ENCODE measurements around the gene C5AR1.
"Not testable (repeated sequence)": the region's sequence is repeated elsewhere in the genome, so short reads cannot be mapped to it uniquely, and the experiment has no call there.

Gene C5AR1

GRCh38 chr19:47296036-47296435, 13.6 kb upstream of the C5AR1 start:
- peak; percentile 86 for DNase-seq

GRCh38 chr19:47300867-47301266, 8.8 kb upstream of the C5AR1 start:
- not testable (repeated sequence) for DNase-seq

GRCh38 chr19:47302249-47302648, 7.4 kb upstream of the C5AR1 start:
- no peak for DNase-seq

- no peak for DNase-seq
These were observed 5.7 kb upstream of the C5AR1 start for GRCh38 chr19:47303966-47304365.

- DNase-seq: peak; percentile 88
These were observed 4.3 kb upstream of the C5AR1 start for GRCh38 chr19:47305309-47305751.

GRCh38 chr19:47306303-47306702, 3.4 kb upstream of the C5AR1 start:
- DNase-seq: no peak

GRCh38 chr19:47309038-47309437, 623 bp upstream of the C5AR1 start:
- no peak for DNase-seq

- no peak for DNase-seq
These were observed 662 bp downstream of the C5AR1 start for GRCh38 chr19:47310323-47310722.

GRCh38 chr19:47310819-47311218, 1.2 kb downstream of the C5AR1 start:
- no peak for DNase-seq

GRCh38 chr19:47312366-47313006, 2.8 kb downstream of the C5AR1 start:
- DNase-seq: no peak

- DNase-seq: no peak
These were observed 4.2 kb downstream of the C5AR1 start for GRCh38 chr19:47313754-47314295.

GRCh38 chr19:47315125-47315821, 5.6 kb downstream of the C5AR1 start:
- no peak for DNase-seq

GRCh38 chr19:47316513-47316912, 6.9 kb downstream of the C5AR1 start:
- no peak for DNase-seq

GRCh38 chr19:47319923-47320871, 10.5 kb downstream of the C5AR1 start:
- DNase-seq: no peak

GRCh38 chr19:47321630-47322029, 12.0 kb downstream of the C5AR1 start:
- no peak for DNase-seq

- DNase-seq: no peak
These were observed 12.4 kb downstream of the C5AR1 start for GRCh38 chr19:47322058-47322457.

GRCh38 chr19:47323409-47323808, 13.7 kb downstream of the C5AR1 start:
- no peak for DNase-seq

- no peak for DNase-seq
These were observed 14.2 kb downstream of the C5AR1 start for GRCh38 chr19:47323872-47324271.

- no peak for DNase-seq
These were observed 14.8 kb downstream of the C5AR1 start for GRCh38 chr19:47324502-47324901.

GRCh38 chr19:47330466-47330869, 20.8 kb downstream of the C5AR1 start:
- DNase-seq: no peak

- DNase-seq: no peak
These were observed 21.8 kb downstream of the C5AR1 start for GRCh38 chr19:47331490-47331889.

GRCh38 chr19:47331931-47332547, 22.4 kb downstream of the C5AR1 start, which contains the start of gene C5AR2:
Gene C5AR2, plus strand, starts transcription at chr19:47332175. Its CDS starts 8,625 bp downstream, at chr19:47340800.
- no peak for DNase-seq
